Measurements from ENCODE around the gene CA6. TPM values are rescaled to one million over a fixed set of nuclear protein-coding genes. Genes with fewer than 3 reads are reported as not detected.
"Not testable (repeated sequence)": the region's sequence is repeated elsewhere in the genome, so short reads cannot be mapped to it uniquely, and the experiment has no call there.

Gene CA6
- total RNA-seq, 3 donors from 2014 or later (not counting 1 experiment from before 2014, with no cell fraction given) = not detected

DNA sequence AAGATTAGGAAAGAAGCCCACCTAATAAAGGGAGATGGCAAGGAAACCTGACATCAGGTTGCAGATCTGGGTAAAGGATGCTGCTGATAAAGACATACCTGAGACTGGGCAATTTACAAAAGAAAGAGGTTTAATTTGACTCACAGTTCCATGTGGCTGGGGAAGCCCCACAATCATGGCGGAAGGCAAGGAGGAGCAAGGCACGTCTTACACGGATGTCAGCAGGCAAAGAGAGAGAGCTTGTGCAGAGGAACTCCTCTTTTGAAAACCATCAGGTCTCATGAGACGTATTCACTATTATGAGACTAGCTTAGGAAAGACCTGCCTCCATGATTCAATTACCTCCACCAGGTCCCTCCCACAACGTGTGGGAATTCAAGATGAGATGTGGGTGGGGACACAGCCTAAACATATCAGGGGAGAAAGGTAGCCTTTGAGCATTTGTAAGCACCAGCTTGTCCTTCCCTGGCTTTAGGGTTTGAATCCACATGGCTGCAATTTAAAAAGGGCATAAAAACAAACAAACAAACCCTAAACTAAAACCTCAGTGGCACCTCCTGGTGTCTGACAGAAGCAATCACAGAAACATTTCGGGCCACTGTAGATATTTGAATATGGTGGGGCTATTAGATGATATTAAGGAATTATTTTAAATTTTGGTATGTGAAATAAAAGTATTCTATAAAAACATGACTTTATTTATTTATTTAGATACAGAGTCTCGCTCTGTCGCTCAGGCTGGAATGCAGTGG lies 47.4 kb downstream of the CA6 start:
- no peak overlapping the region for H3K4me3 ChIP-seq (ENCODE audit: low read length)
- H3K36me3 ChIP-seq (ENCODE audit: control insufficient read depth, insufficient read depth, low read length) = no peaks in the 10 kb centered on the region
- WGBS (ENCODE audit: insufficient coverage) = 93% methylated on average over 6 of the region's 8 CpGs
- Mint-ChIP-seq H3K4me3 (no peak overlapping the region), H3K27me3 (ENCODE audit: low read depth in 2 of 2) (no peaks in the 10 kb centered on the region), H3K36me3 (no peaks in the 10 kb centered on the region), H3K4me1 (peaks cover 0 to under 1% of the 10 kb centered on the region in 2 donors), H3K9me3 (no peaks in the 10 kb centered on the region), H3K27ac (no peak overlapping the region)
- no peak for DNase-seq
- no peak overlapping the region for H3K27ac ChIP-seq (ENCODE audit: low read length)
- H3K4me1 ChIP-seq (ENCODE audit: control insufficient read depth, insufficient read depth, low read length) = peaks cover 2% of the 10 kb centered on the region
- intact Hi-C loops (cut with micrococcal nuclease) = no loop called here
- H3K9me3 ChIP-seq (ENCODE audit: control insufficient read depth, insufficient read depth, low read length) = no peaks in the 10 kb centered on the region
- TF ChIP-seq, protein P1, sequence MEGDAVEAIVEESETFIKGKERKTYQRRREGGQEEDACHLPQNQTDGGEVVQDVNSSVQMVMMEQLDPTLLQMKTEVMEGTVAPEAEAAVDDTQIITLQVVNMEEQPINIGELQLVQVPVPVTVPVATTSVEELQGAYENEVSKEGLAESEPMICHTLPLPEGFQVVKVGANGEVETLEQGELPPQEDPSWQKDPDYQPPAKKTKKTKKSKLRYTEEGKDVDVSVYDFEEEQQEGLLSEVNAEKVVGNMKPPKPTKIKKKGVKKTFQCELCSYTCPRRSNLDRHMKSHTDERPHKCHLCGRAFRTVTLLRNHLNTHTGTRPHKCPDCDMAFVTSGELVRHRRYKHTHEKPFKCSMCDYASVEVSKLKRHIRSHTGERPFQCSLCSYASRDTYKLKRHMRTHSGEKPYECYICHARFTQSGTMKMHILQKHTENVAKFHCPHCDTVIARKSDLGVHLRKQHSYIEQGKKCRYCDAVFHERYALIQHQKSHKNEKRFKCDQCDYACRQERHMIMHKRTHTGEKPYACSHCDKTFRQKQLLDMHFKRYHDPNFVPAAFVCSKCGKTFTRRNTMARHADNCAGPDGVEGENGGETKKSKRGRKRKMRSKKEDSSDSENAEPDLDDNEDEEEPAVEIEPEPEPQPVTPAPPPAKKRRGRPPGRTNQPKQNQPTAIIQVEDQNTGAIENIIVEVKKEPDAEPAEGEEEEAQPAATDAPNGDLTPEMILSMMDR (IDR thresholded peaks at IDR 0.05) = no peak
- no peak for ATAC-seq
- no peaks in the 10 kb centered on the region for H3K27me3 ChIP-seq (ENCODE audit: control insufficient read depth, insufficient read depth, low read length)

DNA sequence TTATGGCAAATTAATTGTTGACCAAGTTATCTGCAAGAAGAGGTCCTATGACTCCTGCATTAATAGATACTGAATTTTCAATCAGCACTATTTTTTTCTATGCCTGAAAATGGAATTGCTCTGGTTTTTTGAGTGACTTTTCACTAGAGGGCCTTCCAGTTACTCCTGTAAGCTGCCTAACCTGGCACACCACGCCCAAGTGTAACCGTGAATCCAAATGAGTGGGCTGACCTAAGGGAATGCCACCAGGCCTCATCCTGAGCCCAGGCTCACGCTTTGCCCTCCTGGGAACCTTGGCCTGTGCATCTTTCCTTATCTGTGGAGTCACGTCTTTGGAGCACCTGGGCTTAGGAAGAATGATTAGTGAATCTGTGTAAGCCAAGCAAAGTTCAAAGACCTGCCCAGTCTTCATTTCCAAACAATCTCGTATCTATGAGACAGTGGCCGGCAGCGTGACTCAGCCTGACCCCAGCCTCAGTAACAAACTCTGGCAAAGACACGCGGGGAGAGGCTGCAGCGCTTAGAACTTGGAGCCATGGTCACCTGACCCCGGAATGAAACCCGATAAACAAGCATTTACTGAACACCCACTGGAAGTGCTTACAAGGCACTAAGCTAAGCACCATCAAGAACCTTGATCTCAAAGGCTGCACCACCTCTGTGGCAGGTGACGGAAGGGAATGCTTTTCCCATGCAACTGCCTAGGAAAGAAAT lies 48.5 kb downstream of the CA6 start:
- H3K27me3 Mint-ChIP-seq (ENCODE audit: low read depth in 2 of 2); H3K4me3 ChIP-seq (ENCODE audit: low read length); H3K4me1 Mint-ChIP-seq: not testable (repeated sequence)

DNA sequence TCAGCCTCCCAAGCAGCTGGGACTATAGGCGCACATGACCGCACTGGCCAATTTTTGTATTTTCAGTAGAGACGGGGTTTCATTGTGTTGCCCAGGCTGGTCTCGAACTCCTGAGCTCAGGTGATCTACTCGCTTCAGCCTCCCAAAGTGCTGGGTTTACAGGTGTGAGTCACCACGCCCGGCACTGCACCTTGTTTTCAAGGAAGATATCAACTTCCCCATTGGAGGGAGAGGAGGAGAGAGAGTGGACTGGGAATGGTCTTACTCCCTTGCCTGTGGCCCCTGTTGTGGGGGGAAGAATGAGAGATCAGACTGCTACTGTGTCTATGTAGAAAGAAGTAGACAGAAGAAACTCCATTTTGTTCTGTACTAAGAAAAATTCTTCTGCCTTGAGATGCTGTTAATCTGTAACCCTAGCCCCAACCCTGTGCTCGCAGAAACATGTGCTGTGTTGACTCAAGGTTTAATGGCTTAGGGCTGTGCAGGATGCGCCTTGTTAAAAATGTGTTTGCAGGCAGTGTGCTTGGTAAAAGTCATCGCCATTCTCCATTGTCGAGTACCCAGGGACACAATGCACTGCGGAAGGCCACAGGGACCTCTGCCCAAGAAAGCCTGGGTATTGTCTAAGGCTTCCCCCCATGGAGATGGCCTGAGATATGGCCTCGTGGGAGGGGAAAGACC lies 56.0 kb downstream of the CA6 start:
- H3K4me1 Mint-ChIP-seq; H3K9me3 ChIP-seq (ENCODE audit: control insufficient read depth, insufficient read depth, low read length); intact Hi-C loops (cut with micrococcal nuclease); H3K4me3 ChIP-seq (ENCODE audit: low read length); H3K4me1 ChIP-seq (ENCODE audit: control insufficient read depth, insufficient read depth, low read length); H3K27ac ChIP-seq (ENCODE audit: low read length); H3K36me3 ChIP-seq (ENCODE audit: control insufficient read depth, insufficient read depth, low read length); H3K27ac Mint-ChIP-seq; H3K36me3 Mint-ChIP-seq; DNase-seq; H3K27me3 Mint-ChIP-seq (ENCODE audit: low read depth in 2 of 2); H3K9me3 Mint-ChIP-seq; ATAC-seq; H3K27me3 ChIP-seq (ENCODE audit: control insufficient read depth, insufficient read depth, low read length); H3K4me3 Mint-ChIP-seq: not testable (repeated sequence)
- 87% methylated on average over 13 of the region's 13 CpGs for WGBS (ENCODE audit: insufficient coverage)

More for the DNA sequence above, 48.5 kb downstream of the CA6 start:
- H3K27ac Mint-ChIP-seq; H3K4me1 ChIP-seq (ENCODE audit: control insufficient read depth, insufficient read depth, low read length); intact Hi-C loops (cut with micrococcal nuclease); H3K9me3 Mint-ChIP-seq; H3K36me3 Mint-ChIP-seq; H3K4me3 Mint-ChIP-seq; DNase-seq; H3K27me3 ChIP-seq (ENCODE audit: control insufficient read depth, insufficient read depth, low read length); H3K27ac ChIP-seq (ENCODE audit: low read length); ATAC-seq; H3K36me3 ChIP-seq (ENCODE audit: control insufficient read depth, insufficient read depth, low read length); H3K9me3 ChIP-seq (ENCODE audit: control insufficient read depth, insufficient read depth, low read length): not testable (repeated sequence)
- WGBS (ENCODE audit: insufficient coverage) = 92% methylated on average over 11 of the region's 13 CpGs

DNA sequence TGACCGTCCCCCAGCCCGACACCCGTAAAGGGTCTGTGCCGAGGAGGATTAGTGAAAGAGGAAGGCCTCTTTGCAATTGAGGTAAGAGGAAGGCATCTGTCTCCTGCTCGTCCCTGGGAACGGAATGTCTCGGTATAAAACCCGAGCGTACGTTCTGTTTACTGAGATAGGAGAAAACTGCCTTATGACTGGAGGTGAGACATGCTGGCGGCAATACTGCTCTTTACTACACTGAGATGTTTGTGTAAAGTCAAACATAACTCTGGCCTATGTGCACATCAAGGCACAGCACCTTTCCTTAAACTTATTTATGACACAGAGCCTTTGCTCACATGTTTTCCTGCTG lies 56.5 kb downstream of the CA6 start:
- H3K9me3 ChIP-seq (ENCODE audit: control insufficient read depth, insufficient read depth, low read length); H3K4me3 ChIP-seq (ENCODE audit: low read length); H3K27me3 ChIP-seq (ENCODE audit: control insufficient read depth, insufficient read depth, low read length); H3K27ac ChIP-seq (ENCODE audit: low read length); H3K27ac Mint-ChIP-seq; H3K36me3 Mint-ChIP-seq; H3K4me3 Mint-ChIP-seq; H3K36me3 ChIP-seq (ENCODE audit: control insufficient read depth, insufficient read depth, low read length); H3K27me3 Mint-ChIP-seq (ENCODE audit: low read depth in 2 of 2); ATAC-seq; H3K4me1 Mint-ChIP-seq; intact Hi-C loops (cut with micrococcal nuclease); H3K4me1 ChIP-seq (ENCODE audit: control insufficient read depth, insufficient read depth, low read length); DNase-seq; H3K9me3 Mint-ChIP-seq: not testable (repeated sequence)
- 85% methylated on average over 11 of the region's 11 CpGs for WGBS (ENCODE audit: insufficient coverage)

Data from natural killer cell (primary cell).